ENCODE measurements around the gene SEMA6A. TPM values are rescaled to one million over a fixed set of nuclear protein-coding genes. Genes with fewer than 3 reads are reported as not detected.

Gene SEMA6A
- total RNA-seq, 1 experiment from 2014 or later: not detected

DNA sequence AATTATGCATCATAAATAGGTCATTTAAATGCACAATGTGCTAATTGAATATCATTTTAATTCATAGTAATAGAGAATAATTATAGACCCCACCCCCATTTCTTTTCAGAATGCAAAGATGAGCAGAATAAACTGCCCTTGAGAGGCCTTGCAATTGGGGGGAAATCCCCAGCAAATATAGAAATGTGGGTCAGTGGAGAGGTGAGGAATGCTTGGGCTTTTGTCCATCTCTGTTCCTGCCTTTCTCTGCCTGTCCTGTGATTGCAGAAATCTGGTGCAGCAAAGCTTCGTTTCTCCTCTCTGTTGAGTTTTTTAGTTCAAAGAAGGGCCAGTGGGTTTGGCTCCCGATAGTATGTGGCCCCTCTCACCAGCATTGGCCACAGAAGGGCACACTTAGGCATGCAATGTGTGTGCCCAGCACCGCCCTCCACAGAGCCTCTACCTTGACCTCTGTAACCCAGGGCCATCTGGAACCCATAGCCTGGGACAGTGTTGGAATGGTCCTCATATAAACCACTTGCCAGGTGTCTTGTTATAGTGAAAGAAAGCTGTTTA is 164.2 kb downstream of the SEMA6A start:
- Histone ChIP-seq H4K20me1 (ENCODE audit: low read length) (no peaks in the 10 kb centered on the region), H3K27me3 (ENCODE audit: low read length) (no peaks in the 10 kb centered on the region), H3K27ac (ENCODE audit: low read length) (no peak overlapping the region), H3F3A (ENCODE audit: low read length, unreplicated experiment) (no peaks in the 10 kb centered on the region), H2AFZ (ENCODE audit: low read length) (no peak overlapping the region), H3K4me2 (ENCODE audit: low read length) (no peak overlapping the region), H3K9ac (ENCODE audit: low read length) (no peak overlapping the region), H3K36me3 (ENCODE audit: low read depth, low read length) (no peaks in the 10 kb centered on the region), H3K9me3 (ENCODE audit: low read length) (no peaks in the 10 kb centered on the region), H3K4me3 (ENCODE audit: low read length) (no peak overlapping the region), H3K9me2 (replicated peaks; ENCODE audit: low read length) (no peaks in the 10 kb centered on the region), H3K4me1 (ENCODE audit: insufficient read depth, low read length) (no peaks in the 10 kb centered on the region), H3K79me2 (ENCODE audit: low read length) (no peaks in the 10 kb centered on the region)
- DNase-seq: no peak
- intact Hi-C loops (cut with micrococcal nuclease): no loop called here
- CTCF ChIA-PET: no interaction called here
- POLR2A ChIA-PET (ENCODE audit: unreplicated experiment): no interaction called here
- ATAC-seq: no peak
- TF ChIP-seq EZH2phosphoT487 (IDR thresholded peaks at IDR 0.05; ENCODE audit: borderline replicate concordance, low read length): no peak
- no peak for TF ChIP-seq EZH2 (IDR thresholded peaks at IDR 0.05; ENCODE audit: low read length, unreplicated experiment)
- BruUV-seq (replicated peaks): no TSS peak

- ChIA-PET POLR2A (ENCODE audit: unreplicated experiment) (no interaction called here), CTCF (no interaction called here)
- intact Hi-C loops (cut with micrococcal nuclease): no loop called here
- H4K20me1 ChIP-seq (ENCODE audit: low read length): no peaks in the 10 kb centered on the region
- TF ChIP-seq EZH2 (IDR thresholded peaks at IDR 0.05; ENCODE audit: low read length, unreplicated experiment) (no peak), EZH2phosphoT487 (IDR thresholded peaks at IDR 0.05; ENCODE audit: borderline replicate concordance, low read length) (no peak)
- TF ChIP-seq, protein P1, sequence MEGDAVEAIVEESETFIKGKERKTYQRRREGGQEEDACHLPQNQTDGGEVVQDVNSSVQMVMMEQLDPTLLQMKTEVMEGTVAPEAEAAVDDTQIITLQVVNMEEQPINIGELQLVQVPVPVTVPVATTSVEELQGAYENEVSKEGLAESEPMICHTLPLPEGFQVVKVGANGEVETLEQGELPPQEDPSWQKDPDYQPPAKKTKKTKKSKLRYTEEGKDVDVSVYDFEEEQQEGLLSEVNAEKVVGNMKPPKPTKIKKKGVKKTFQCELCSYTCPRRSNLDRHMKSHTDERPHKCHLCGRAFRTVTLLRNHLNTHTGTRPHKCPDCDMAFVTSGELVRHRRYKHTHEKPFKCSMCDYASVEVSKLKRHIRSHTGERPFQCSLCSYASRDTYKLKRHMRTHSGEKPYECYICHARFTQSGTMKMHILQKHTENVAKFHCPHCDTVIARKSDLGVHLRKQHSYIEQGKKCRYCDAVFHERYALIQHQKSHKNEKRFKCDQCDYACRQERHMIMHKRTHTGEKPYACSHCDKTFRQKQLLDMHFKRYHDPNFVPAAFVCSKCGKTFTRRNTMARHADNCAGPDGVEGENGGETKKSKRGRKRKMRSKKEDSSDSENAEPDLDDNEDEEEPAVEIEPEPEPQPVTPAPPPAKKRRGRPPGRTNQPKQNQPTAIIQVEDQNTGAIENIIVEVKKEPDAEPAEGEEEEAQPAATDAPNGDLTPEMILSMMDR (conservative IDR thresholded peaks at IDR 0.05; ENCODE audit: low read depth, low read length): no peak
- no peaks in the 10 kb centered on the region for H3K27me3 ChIP-seq (ENCODE audit: low read length)
- no peak overlapping the region for H3K4me3 ChIP-seq (ENCODE audit: low read length)
- no peaks in the 10 kb centered on the region for H3K36me3 ChIP-seq (ENCODE audit: low read depth, low read length)
- no peak overlapping the region for H3K4me2 ChIP-seq (ENCODE audit: low read length)
- ATAC-seq (no peak), DNase-seq (no peak)
- no peak overlapping the region for H3K27ac ChIP-seq (ENCODE audit: low read length)
- H3K9me3 ChIP-seq (ENCODE audit: low read length): no peaks in the 10 kb centered on the region
- H3K9ac ChIP-seq (ENCODE audit: low read length): no peak overlapping the region
- H3K4me1 ChIP-seq (ENCODE audit: insufficient read depth, low read length): no peaks in the 10 kb centered on the region
- H3F3A ChIP-seq (ENCODE audit: low read length, unreplicated experiment): no peaks in the 10 kb centered on the region
- BruUV-seq (replicated peaks): no TSS peak
- H3K79me2 ChIP-seq (ENCODE audit: low read length): no peaks in the 10 kb centered on the region
- H3K9me2 ChIP-seq (replicated peaks; ENCODE audit: low read length): no peaks in the 10 kb centered on the region
- H2AFZ ChIP-seq (ENCODE audit: low read length): no peak overlapping the region
Observed at GRCh38 chr5:116409591-116410296, 164.9 kb downstream of the SEMA6A start.

- Histone ChIP-seq H3K4me3 (ENCODE audit: low read length) (no peak overlapping the region), H4K20me1 (ENCODE audit: low read length) (no peaks in the 10 kb centered on the region), H3F3A (ENCODE audit: low read length, unreplicated experiment) (no peaks in the 10 kb centered on the region), H2AFZ (ENCODE audit: low read length) (no peak overlapping the region), H3K9me2 (replicated peaks; ENCODE audit: low read length) (no peaks in the 10 kb centered on the region), H3K79me2 (ENCODE audit: low read length) (no peaks in the 10 kb centered on the region), H3K9ac (ENCODE audit: low read length) (no peak overlapping the region), H3K27ac (ENCODE audit: low read length) (no peak overlapping the region), H3K36me3 (ENCODE audit: low read depth, low read length) (no peaks in the 10 kb centered on the region), H3K4me2 (ENCODE audit: low read length) (no peak overlapping the region), H3K9me3 (ENCODE audit: low read length) (no peaks in the 10 kb centered on the region), H3K27me3 (ENCODE audit: low read length) (no peaks in the 10 kb centered on the region), H3K4me1 (ENCODE audit: insufficient read depth, low read length) (no peaks in the 10 kb centered on the region)
- ATAC-seq (no peak), DNase-seq (no peak)
- ChIA-PET CTCF (no interaction called here), POLR2A (ENCODE audit: unreplicated experiment) (no interaction called here)
- no TSS peak for BruUV-seq (replicated peaks)
- intact Hi-C loops (cut with micrococcal nuclease): no loop called here
- TF ChIP-seq EZH2 (IDR thresholded peaks at IDR 0.05; ENCODE audit: low read length, unreplicated experiment): no peak
- TF ChIP-seq, protein P1 (conservative IDR thresholded peaks at IDR 0.05; ENCODE audit: low read depth, low read length): no peak
- TF ChIP-seq EZH2phosphoT487 (IDR thresholded peaks at IDR 0.05; ENCODE audit: borderline replicate concordance, low read length): no peak
Observed at GRCh38 chr5:116406306-116407041, 168.1 kb downstream of the SEMA6A start.

All from PC-3 (cell line).